Gastroesophageal sphincter (tissue), 3 donors: ENCODE measurements around the gene EEF1AKMT4.

Source experiments
- EP300 ChIP-seq: sonication (generic); formaldehyde crosslinking; IDR thresholded peaks from one replicate; pipeline ENCODE4 v1.6.1; 2017; ENCODE audit warnings: antibody characterized with exemption, mild to moderate bottlenecking
- TF ChIP-seq, protein P1 (sequence below), 4 experiments: fragments of 200-600 bp in 2 of 4; fragments of 450-650 bp in 2 of 4; sonication (generic) in 1 of 4; IDR thresholded peaks; one replicate each; pipeline ENCODE4 v1.5.1; 2017 to 2019; ENCODE audit warnings: antibody characterized with exemption in 4 of 4, mild to moderate bottlenecking in 2 of 4, moderate library complexity in 2 of 4

- TF ChIP-seq, protein P1, sequence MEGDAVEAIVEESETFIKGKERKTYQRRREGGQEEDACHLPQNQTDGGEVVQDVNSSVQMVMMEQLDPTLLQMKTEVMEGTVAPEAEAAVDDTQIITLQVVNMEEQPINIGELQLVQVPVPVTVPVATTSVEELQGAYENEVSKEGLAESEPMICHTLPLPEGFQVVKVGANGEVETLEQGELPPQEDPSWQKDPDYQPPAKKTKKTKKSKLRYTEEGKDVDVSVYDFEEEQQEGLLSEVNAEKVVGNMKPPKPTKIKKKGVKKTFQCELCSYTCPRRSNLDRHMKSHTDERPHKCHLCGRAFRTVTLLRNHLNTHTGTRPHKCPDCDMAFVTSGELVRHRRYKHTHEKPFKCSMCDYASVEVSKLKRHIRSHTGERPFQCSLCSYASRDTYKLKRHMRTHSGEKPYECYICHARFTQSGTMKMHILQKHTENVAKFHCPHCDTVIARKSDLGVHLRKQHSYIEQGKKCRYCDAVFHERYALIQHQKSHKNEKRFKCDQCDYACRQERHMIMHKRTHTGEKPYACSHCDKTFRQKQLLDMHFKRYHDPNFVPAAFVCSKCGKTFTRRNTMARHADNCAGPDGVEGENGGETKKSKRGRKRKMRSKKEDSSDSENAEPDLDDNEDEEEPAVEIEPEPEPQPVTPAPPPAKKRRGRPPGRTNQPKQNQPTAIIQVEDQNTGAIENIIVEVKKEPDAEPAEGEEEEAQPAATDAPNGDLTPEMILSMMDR (IDR thresholded peaks at IDR 0.05): no peak
- no peak for TF ChIP-seq EP300
Observed at GRCh38 chr3:184275961-184276910, 26.8 kb downstream of the EEF1AKMT4 start, which contains the start of gene ECE2.
